Fibroblast of pulmonary artery (primary cell): ENCODE data around the gene TMEM272.

Source experiments
- DNase-seq: peaks from one replicate; pipeline ENCODE4 v3.0.0-alpha.2; 2010; ENCODE audit warnings: low read depth
- H3K4me3 ChIP-seq: replicated peaks from 2 replicates; pipeline ENCODE4 v1.5.1; 2011; ENCODE audit warnings: low read depth, mild to moderate bottlenecking, control low read depth, low read length, moderate library complexity
- CTCF ChIP-seq: IDR thresholded peaks from 2 replicates; pipeline ENCODE4 v1.5.1; 2011; ENCODE audit warnings: mild to moderate bottlenecking, control low read depth, low read length, inconsistent platforms; ENCODE audit errors: missing control alignments

The TMEM272 gene

DNA sequence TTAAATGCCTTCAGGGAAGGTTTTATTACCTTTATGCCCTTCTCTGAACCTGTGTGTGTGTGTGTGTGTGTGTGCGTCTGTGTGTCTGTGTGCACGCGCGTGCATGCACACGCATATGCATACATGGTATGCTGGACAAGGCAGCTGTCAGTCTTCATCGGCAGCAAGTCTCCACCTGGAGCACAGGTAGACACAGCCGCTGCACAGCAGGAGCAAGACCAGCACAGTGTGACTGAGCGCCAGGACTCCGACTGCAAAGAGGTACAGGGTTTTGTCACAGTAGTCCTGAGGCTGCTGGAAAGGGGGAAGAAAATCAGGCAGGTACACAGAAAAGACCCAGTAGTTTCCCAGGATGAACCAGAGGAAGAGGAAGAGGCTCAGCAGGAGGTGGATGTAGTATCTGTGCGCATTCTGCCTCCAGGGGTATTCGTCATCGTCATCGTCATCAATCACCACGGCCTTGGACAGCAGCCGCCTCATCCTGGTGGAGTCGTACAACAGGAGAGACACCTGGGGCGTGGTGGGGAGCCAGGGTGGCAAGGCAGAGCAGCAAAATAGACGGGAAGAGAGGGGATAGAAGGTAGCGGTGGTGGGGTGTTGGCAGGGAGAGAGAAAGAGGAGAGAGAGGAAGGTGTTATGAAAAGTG is 28.2 kb downstream of the TMEM272 start:
- no peak for DNase-seq
- no peak for TF ChIP-seq CTCF
- no peak overlapping the region for H3K4me3 ChIP-seq

GRCh38 chr13:51815848-51816247 is 29.1 kb downstream of the TMEM272 start:
- H3K4me3 ChIP-seq, result no peak overlapping the region

DNA sequence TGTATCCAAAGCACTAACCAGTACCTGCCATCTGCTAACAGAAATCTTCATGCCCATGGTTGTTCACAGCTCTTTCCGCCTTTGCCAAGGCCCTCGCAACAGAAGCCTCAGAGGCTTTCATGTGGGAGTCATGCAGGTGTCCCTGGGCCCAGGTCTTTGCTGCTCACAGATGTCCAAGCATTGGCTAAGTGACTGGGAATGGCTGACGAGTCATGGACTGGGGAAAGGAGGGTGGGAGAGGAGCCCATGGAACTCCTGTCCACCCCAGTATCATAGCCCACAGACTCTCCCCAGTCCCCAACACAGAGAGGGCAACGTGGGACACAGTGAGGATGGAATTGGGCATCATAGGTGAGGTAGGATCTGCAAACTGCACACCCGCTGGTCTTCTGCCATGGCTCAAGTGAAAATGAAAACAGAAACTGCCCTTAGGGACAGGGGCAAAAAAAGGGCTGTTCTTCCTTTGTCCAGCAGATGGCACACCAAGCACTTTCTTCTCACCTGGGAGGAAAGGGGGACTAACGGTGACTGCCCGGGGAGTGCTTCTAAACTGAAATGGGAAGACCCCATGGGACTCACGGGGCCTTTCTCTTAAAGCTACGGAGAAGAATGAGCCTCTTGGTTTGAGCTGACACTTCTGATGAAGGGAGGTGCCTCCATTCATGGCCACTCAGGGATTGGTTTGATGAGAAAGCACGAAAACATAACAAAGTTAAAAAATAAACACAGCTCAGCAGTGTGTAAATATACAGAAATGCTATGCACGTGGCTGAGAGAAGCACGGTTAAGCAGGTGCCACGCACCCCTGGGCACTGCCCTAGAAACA is 29.9 kb downstream of the TMEM272 start:
- peak overlapping the region; percentile 41 for H3K4me3 ChIP-seq
- DNase-seq, result peak; percentile 71

More at GRCh38 chr13:51815848-51816247, 29.1 kb downstream of the TMEM272 start:
- TF ChIP-seq CTCF, result no peak
- no peak for DNase-seq

DNA sequence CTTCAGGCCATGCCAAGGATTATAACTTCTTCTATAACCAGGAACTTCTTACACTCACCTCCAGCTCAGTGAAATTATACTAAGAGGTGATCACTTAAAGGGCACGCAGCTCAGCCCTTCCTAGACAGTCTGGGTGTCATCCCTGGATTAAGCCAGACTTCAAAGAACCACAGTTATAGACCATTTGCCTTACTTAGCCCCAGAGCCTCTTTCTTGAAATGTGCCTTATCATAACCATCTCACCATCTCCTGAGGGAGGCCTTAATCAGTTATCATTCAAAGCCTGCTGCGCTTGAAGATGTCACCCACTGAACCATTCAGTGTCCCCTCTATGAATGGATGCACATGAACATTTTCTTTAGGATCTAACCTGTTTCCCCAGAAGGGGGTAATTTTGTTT is 30.9 kb downstream of the TMEM272 start:
- no peak for DNase-seq
- TF ChIP-seq CTCF, result no peak

More for the DNA sequence above, 29.9 kb downstream of the TMEM272 start:
- TF ChIP-seq CTCF, result peak; percentile 96

DNA sequence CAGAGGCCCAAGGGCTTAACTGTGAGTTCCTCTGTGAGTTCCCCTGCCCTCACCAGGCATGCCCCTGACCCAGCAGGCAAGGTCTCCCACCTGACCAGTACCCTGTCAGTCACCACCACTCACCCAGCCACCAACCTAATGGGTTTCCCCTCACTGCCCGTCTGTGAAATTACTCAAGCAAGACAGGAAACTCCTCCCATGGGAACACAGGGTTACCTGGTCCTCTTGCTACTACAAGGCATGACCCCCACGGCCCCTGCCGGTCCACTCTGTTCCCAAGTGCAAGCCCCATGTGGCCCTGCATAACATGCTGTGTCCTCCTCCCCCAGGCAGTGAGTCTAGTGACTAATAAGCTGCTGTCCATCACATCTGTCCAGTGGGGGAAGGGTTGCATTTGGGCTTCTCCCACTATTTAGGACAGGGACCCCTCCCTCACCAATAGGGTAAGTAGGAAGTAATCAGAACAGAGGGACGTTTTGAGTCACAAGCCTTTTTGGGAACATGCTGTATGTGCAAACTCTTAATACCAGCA is 33.0 kb downstream of the TMEM272 start:
- no peak for TF ChIP-seq CTCF
- no peak for DNase-seq
- no peak overlapping the region for H3K4me3 ChIP-seq

More for the DNA sequence above, 30.9 kb downstream of the TMEM272 start:
- no peak overlapping the region for H3K4me3 ChIP-seq

- H3K4me3 ChIP-seq, result no peak overlapping the region
- no peak for TF ChIP-seq CTCF
- no peak for DNase-seq
Observed at GRCh38 chr13:51811046-51811445, 33.9 kb downstream of the TMEM272 start.
